Measurements from ENCODE around the gene IRF1. TPM values are rescaled to one million over a fixed set of nuclear protein-coding genes. Genes with fewer than 3 reads are reported as not detected.
"Not testable (repeated sequence)": the region's sequence is repeated elsewhere in the genome, so short reads cannot be mapped to it uniquely, and the experiment has no call there.

The IRF1 gene
- total RNA-seq, 1 experiment from 2014 or later: 48.9 TPM

- CTCF ChIA-PET: no interaction called here
- DNase-seq (ENCODE audit: low read depth, low spot score): no peak
- TF ChIP-seq REST (IDR thresholded peaks at IDR 0.05; ENCODE audit: insufficient read depth in 1 of 2, low read depth in 2 of 2, low read length in 1 of 2): no peak
- no peak for TF ChIP-seq CTCF (IDR thresholded peaks at IDR 0.05)
- no peak for TF ChIP-seq TCF7L2 (IDR thresholded peaks at IDR 0.05; ENCODE audit: low read depth, low read length)
- no peak for TF ChIP-seq POLR2AphosphoS5 (IDR thresholded peaks at IDR 0.05; ENCODE audit: low read depth, low read length)
- TF ChIP-seq SIN3A (IDR thresholded peaks at IDR 0.05; ENCODE audit: borderline replicate concordance, insufficient read depth, low read depth, low read length): no peak
- Histone ChIP-seq H3K36me3 (ENCODE audit: control insufficient read depth, insufficient read depth, low read length) (no peaks in the 10 kb centered on the region), H3K27ac (ENCODE audit: low read length) (no peak overlapping the region), H3K9me3 (ENCODE audit: control insufficient read depth, insufficient read depth, low read depth, low read length) (no peaks in the 10 kb centered on the region), H3K4me1 (ENCODE audit: control insufficient read depth, insufficient read depth, low read length) (no peaks in the 10 kb centered on the region), H3K27me3 (ENCODE audit: control insufficient read depth, insufficient read depth, low read length) (no peaks in the 10 kb centered on the region), H3K4me3 (ENCODE audit: low read depth in 2 of 2, low read length in 2 of 2) (no peak overlapping the region)
- in situ Hi-C loops (cut with HindIII; ENCODE audit: low pct_unique_long_range_greater_than_20kb, low sequenced_read_pairs): no loop called here
- intact Hi-C loops (cut with micrococcal nuclease; ENCODE audit: unreplicated experiment): loop anchor here (10.0 kb wide), 1 partner anchor 289 kb away; the partner anchor contains the start of gene SOWAHA
- BruUV-seq (replicated peaks): no TSS peak
- POLR2A ChIA-PET: no interaction called here
- ATAC-seq: no peak
These were observed 34.7 kb upstream of the IRF1 start for GRCh38 chr5:132525299-132525724.

GRCh38 chr5:132524877-132525276 lies 34.3 kb upstream of the IRF1 start:
- DNase-seq (ENCODE audit: low read depth, low spot score); CTCF ChIA-PET; BruUV-seq (replicated peaks); H3K4me3 ChIP-seq (ENCODE audit: low read depth in 2 of 2, low read length in 2 of 2); H3K36me3 ChIP-seq (ENCODE audit: control insufficient read depth, insufficient read depth, low read length); H3K27me3 ChIP-seq (ENCODE audit: control insufficient read depth, insufficient read depth, low read length); in situ Hi-C loops (cut with HindIII; ENCODE audit: low pct_unique_long_range_greater_than_20kb, low sequenced_read_pairs); POLR2A ChIA-PET; H3K27ac ChIP-seq (ENCODE audit: low read length); ATAC-seq; H3K4me1 ChIP-seq (ENCODE audit: control insufficient read depth, insufficient read depth, low read length); H3K9me3 ChIP-seq (ENCODE audit: control insufficient read depth, insufficient read depth, low read depth, low read length): not testable (repeated sequence)
- intact Hi-C loops (cut with micrococcal nuclease; ENCODE audit: unreplicated experiment): loop anchor here (10.0 kb wide), 1 partner anchor 290 kb away; the partner anchor contains the start of gene SOWAHA

- ATAC-seq; DNase-seq (ENCODE audit: low read depth, low spot score); BruUV-seq (replicated peaks); H3K36me3 ChIP-seq (ENCODE audit: control insufficient read depth, insufficient read depth, low read length); in situ Hi-C loops (cut with HindIII; ENCODE audit: low pct_unique_long_range_greater_than_20kb, low sequenced_read_pairs); H3K9me3 ChIP-seq (ENCODE audit: control insufficient read depth, insufficient read depth, low read depth, low read length); H3K27ac ChIP-seq (ENCODE audit: low read length); H3K4me1 ChIP-seq (ENCODE audit: control insufficient read depth, insufficient read depth, low read length); H3K4me3 ChIP-seq (ENCODE audit: low read depth in 2 of 2, low read length in 2 of 2); CTCF ChIA-PET; POLR2A ChIA-PET; H3K27me3 ChIP-seq (ENCODE audit: control insufficient read depth, insufficient read depth, low read length): not testable (repeated sequence)
- intact Hi-C loops (cut with micrococcal nuclease; ENCODE audit: unreplicated experiment): loop anchor here (10.0 kb wide), 1 partner anchor 293 kb away; the partner anchor contains the start of gene SOWAHA
These were observed 31.5 kb upstream of the IRF1 start for GRCh38 chr5:132522067-132522466.

GRCh38 chr5:132513618-132514336 lies 23.2 kb upstream of the IRF1 start:
- ATAC-seq; DNase-seq (ENCODE audit: low read depth, low spot score); BruUV-seq (replicated peaks); H3K9me3 ChIP-seq (ENCODE audit: control insufficient read depth, insufficient read depth, low read depth, low read length); POLR2A ChIA-PET; H3K36me3 ChIP-seq (ENCODE audit: control insufficient read depth, insufficient read depth, low read length); intact Hi-C loops (cut with micrococcal nuclease; ENCODE audit: unreplicated experiment); in situ Hi-C loops (cut with HindIII; ENCODE audit: low pct_unique_long_range_greater_than_20kb, low sequenced_read_pairs); H3K27me3 ChIP-seq (ENCODE audit: control insufficient read depth, insufficient read depth, low read length); H3K4me3 ChIP-seq (ENCODE audit: low read depth in 2 of 2, low read length in 2 of 2); CTCF ChIA-PET; H3K27ac ChIP-seq (ENCODE audit: low read length); H3K4me1 ChIP-seq (ENCODE audit: control insufficient read depth, insufficient read depth, low read length): not testable (repeated sequence)
